Measurements from ENCODE around the gene PCDHGC4. TPM values are rescaled to one million over a fixed set of nuclear protein-coding genes. Genes with fewer than 3 reads are reported as not detected.

The PCDHGC4 gene
- total and polyA plus RNA-seq, 2 of the 8 experiments (the other 6 are each of a cell fraction or from before 2014, with no cell fraction given), result 2.1 to 2.4 TPM

GRCh38 chr5:141478321-141478945 is 6.4 kb upstream of the PCDHGC4 start (continued):
- TF ChIP-seq EZH2 (IDR thresholded peaks at IDR 0.05; ENCODE audit: low read depth, low read length, severe bottlenecking) (no peak), GABPA (IDR thresholded peaks at IDR 0.05; ENCODE audit: borderline replicate concordance, insufficient read depth, low read length) (0 out of 2 replicates have a peak, but pooled peaks have one; percentile 40), RAD21 (IDR thresholded peaks at IDR 0.05 in 1 of 2, conservative IDR thresholded peaks at IDR 0.05 in 1 of 2; ENCODE audit: low read depth in 2 of 2, low read length in 2 of 2) (peak; percentile 67 to 78), ATF3 (IDR thresholded peaks at IDR 0.05; ENCODE audit: insufficient read depth, low read depth, low read length) (no peak), PHF8 (conservative IDR thresholded peaks at IDR 0.05; ENCODE audit: low read depth, low read length) (no peak), CBX5 (IDR thresholded peaks at IDR 0.05; ENCODE audit: low read depth, low read length) (no peak), KDM4A (IDR thresholded peaks at IDR 0.05; ENCODE audit: low read depth, low read length, severe bottlenecking) (no peak), ASH2L (IDR thresholded peaks at IDR 0.05; ENCODE audit: low read length) (no peak), SIN3A (conservative IDR thresholded peaks at IDR 0.05 in 1 of 2, IDR thresholded peaks at IDR 0.05 in 1 of 2; ENCODE audit: low read depth in 1 of 2, low read length in 2 of 2) (0 out of 4 replicates have a peak, but pooled peaks of 1 of the 2 experiments have one; percentile 52), CHD2 (IDR thresholded peaks at IDR 0.05; ENCODE audit: low read length) (peak; percentile 17; the same call in 1 of the 2 replicates), NANOG (IDR thresholded peaks at IDR 0.05; ENCODE audit: insufficient read depth, low read depth, low read length, poor library complexity, severe bottlenecking) (no peak), JUN (IDR thresholded peaks at IDR 0.05; ENCODE audit: low read depth, low read length) (no peak), FOSL1 (IDR thresholded peaks at IDR 0.05; ENCODE audit: insufficient read depth, low read depth, low read length) (no peak), SP4 (IDR thresholded peaks at IDR 0.05; ENCODE audit: low read length) (no peak), JUND (IDR thresholded peaks at IDR 0.05; ENCODE audit: low read length) (no peak)
